ENCODE measurements around the gene SERPINH1. TPM values are rescaled to one million over a fixed set of nuclear protein-coding genes. Genes with fewer than 3 reads are reported as not detected.

Gene SERPINH1
- total and polyA plus RNA-seq, 8 donors = 15.4 to 297 (median 48.4) TPM

- no peak overlapping the region for H3K27ac ChIP-seq
- H3K27me3 ChIP-seq = no peaks in the 10 kb centered on the region
- no peak overlapping the region for H3K4me3 ChIP-seq
- intact Hi-C loops (cut with DNase I; ENCODE audit: low total_unique reads) = no loop called here
- no peak for TF ChIP-seq EP300 (IDR thresholded peaks at IDR 0.05)
- H3K9me3 ChIP-seq = no peaks in the 10 kb centered on the region
- whole genome bisulfite sequencing, 5 donors = 52 to 69% (median 55%) methylated on average over 2 of the region's 2 CpGs
- H3K36me3 ChIP-seq = no peaks in the 10 kb centered on the region
- DNase-seq = peak in 1 of 2 donors; percentile 44
- H3K4me1 ChIP-seq = no peaks in the 10 kb centered on the region
These were observed 27.9 kb downstream of the SERPINH1 start for GRCh38 chr11:75589933-75590332.

GRCh38 chr11:75591371-75591770 is 29.3 kb downstream of the SERPINH1 start:
- Histone ChIP-seq H3K27me3 (no peaks in the 10 kb centered on the region), H3K9me3 (no peaks in the 10 kb centered on the region), H3K4me3 (no peak overlapping the region), H3K27ac (no peak overlapping the region), H3K4me1 (no peaks in the 10 kb centered on the region), H3K36me3 (no peaks in the 10 kb centered on the region)
- 85 to 89% (median 85%) methylated on average over 7 to 8 of the region's 8 CpGs for WGBS, 5 donors
- TF ChIP-seq CTCF (IDR thresholded peaks at IDR 0.05) = no peak
- TF ChIP-seq POLR2AphosphoS5 (IDR thresholded peaks at IDR 0.05) = no peak
- TF ChIP-seq POLR2A (IDR thresholded peaks at IDR 0.05) = no peak
- TF ChIP-seq EP300 (IDR thresholded peaks at IDR 0.05) = no peak
- intact Hi-C loops (cut with DNase I; ENCODE audit: low total_unique reads) = no loop called here
- no peak for DNase-seq

- Histone ChIP-seq H3K27me3 (no peaks in the 10 kb centered on the region), H3K36me3 (no peaks in the 10 kb centered on the region), H3K27ac (no peak overlapping the region), H3K4me1 (no peaks in the 10 kb centered on the region), H3K4me3 (no peak overlapping the region), H3K9me3 (no peaks in the 10 kb centered on the region)
- TF ChIP-seq EP300 (IDR thresholded peaks at IDR 0.05) (no peak), POLR2A (IDR thresholded peaks at IDR 0.05) (no peak), POLR2AphosphoS5 (IDR thresholded peaks at IDR 0.05) (no peak)
- 78 to 89% (median 82%) methylated on average over 6 of the region's 6 CpGs for WGBS, 5 donors
- no peak for DNase-seq
- intact Hi-C loops (cut with DNase I; ENCODE audit: low total_unique reads) = no loop called here
These were observed 29.9 kb downstream of the SERPINH1 start for GRCh38 chr11:75591966-75592365.

GRCh38 chr11:75592715-75593114 is 30.7 kb downstream of the SERPINH1 start:
- Histone ChIP-seq H3K27ac (no peak overlapping the region), H3K4me3 (no peak overlapping the region), H3K9me3 (no peaks in the 10 kb centered on the region), H3K36me3 (no peaks in the 10 kb centered on the region), H3K4me1 (no peaks in the 10 kb centered on the region), H3K27me3 (no peaks in the 10 kb centered on the region)
- intact Hi-C loops (cut with DNase I; ENCODE audit: low total_unique reads) = no loop called here
- TF ChIP-seq POLR2AphosphoS5 (IDR thresholded peaks at IDR 0.05) = no peak
- TF ChIP-seq CTCF (IDR thresholded peaks at IDR 0.05) = no peak
- no peak for TF ChIP-seq POLR2A (IDR thresholded peaks at IDR 0.05)
- TF ChIP-seq EP300 (IDR thresholded peaks at IDR 0.05) = no peak
- no peak for DNase-seq
- 40 to 63% (median 48%) methylated on average over 2 of the region's 2 CpGs for WGBS, 5 donors

- H3K4me1 ChIP-seq = no peaks in the 10 kb centered on the region
- H3K27ac ChIP-seq = no peak overlapping the region
- no peaks in the 10 kb centered on the region for H3K27me3 ChIP-seq
- no peaks in the 10 kb centered on the region for H3K9me3 ChIP-seq
- H3K36me3 ChIP-seq = no peaks in the 10 kb centered on the region
- 37 to 45% (median 43%) methylated on average over 2 of the region's 2 CpGs for WGBS, 5 donors
- H3K4me3 ChIP-seq = no peak overlapping the region
- intact Hi-C loops (cut with DNase I; ENCODE audit: low total_unique reads) = no loop called here
- TF ChIP-seq POLR2AphosphoS5 (IDR thresholded peaks at IDR 0.05) (no peak), POLR2A (IDR thresholded peaks at IDR 0.05) (no peak), CTCF (IDR thresholded peaks at IDR 0.05) (no peak)
- DNase-seq = peak in 1 of 2 donors; percentile 43
These were observed 31.3 kb downstream of the SERPINH1 start for GRCh38 chr11:75593286-75593915.

Measured in stomach (tissue), 9 donors.